GM21367 (cell line): ENCODE results near the gene ADGRA3.
"Not testable (repeated sequence)": the region's sequence is repeated elsewhere in the genome, so short reads cannot be mapped to it uniquely, and the experiment has no call there.

ENCODE experiments used
- ATAC-seq: cut with Tn5 transposase; IDR thresholded peaks from one replicate; pipeline ENCODE4 v1.9.1; 2021; ENCODE audit not compliant: unreplicated experiment

Gene ADGRA3

GRCh38 chr4:22442956-22443355 is 72.9 kb downstream of the ADGRA3 start:
- ATAC-seq, result no peak

- no peak for ATAC-seq
Observed at GRCh38 chr4:22440999-22441398, 74.9 kb downstream of the ADGRA3 start.

GRCh38 chr4:22439947-22440346 is 75.9 kb downstream of the ADGRA3 start:
- ATAC-seq, result no peak

GRCh38 chr4:22435652-22436051 is 80.2 kb downstream of the ADGRA3 start:
- ATAC-seq, result no peak

- ATAC-seq, result no peak
Observed at GRCh38 chr4:22434895-22435294, 81.0 kb downstream of the ADGRA3 start.

GRCh38 chr4:22430626-22431025 is 85.2 kb downstream of the ADGRA3 start:
- no peak for ATAC-seq

GRCh38 chr4:22428441-22428840 is 87.4 kb downstream of the ADGRA3 start:
- no peak for ATAC-seq

GRCh38 chr4:22427675-22428074 is 88.2 kb downstream of the ADGRA3 start:
- no peak for ATAC-seq

- ATAC-seq, result no peak
Observed at GRCh38 chr4:22420291-22420690, 95.6 kb downstream of the ADGRA3 start.

- no peak for ATAC-seq
Observed at GRCh38 chr4:22417408-22417807, 98.5 kb downstream of the ADGRA3 start.

GRCh38 chr4:22416403-22416802 is 99.5 kb downstream of the ADGRA3 start:
- no peak for ATAC-seq

GRCh38 chr4:22414833-22415232 is 101.0 kb downstream of the ADGRA3 start:
- ATAC-seq, result no peak

GRCh38 chr4:22413471-22413870 is 102.4 kb downstream of the ADGRA3 start:
- ATAC-seq, result no peak

- ATAC-seq, result no peak
Observed at GRCh38 chr4:22412013-22412412, 103.9 kb downstream of the ADGRA3 start.

GRCh38 chr4:22410645-22411247 is 105.1 kb downstream of the ADGRA3 start:
- ATAC-seq, result no peak

- ATAC-seq, result no peak
Observed at GRCh38 chr4:22408474-22408873, 107.4 kb downstream of the ADGRA3 start.

GRCh38 chr4:22407361-22407760 is 108.5 kb downstream of the ADGRA3 start:
- ATAC-seq, result no peak

GRCh38 chr4:22398671-22399070 is 117.2 kb downstream of the ADGRA3 start:
- ATAC-seq, result no peak

- ATAC-seq, result no peak
Observed at GRCh38 chr4:22391551-22391950, 124.3 kb downstream of the ADGRA3 start.

GRCh38 chr4:22389240-22389870 is 126.5 kb downstream of the ADGRA3 start:
- peak; percentile 90 for ATAC-seq

GRCh38 chr4:22385611-22386011 is 130.3 kb downstream of the ADGRA3 start:
- ATAC-seq, result no peak

- no peak for ATAC-seq
Observed at GRCh38 chr4:22384154-22384553, 131.7 kb downstream of the ADGRA3 start.

- ATAC-seq, result not testable (repeated sequence)
Observed at GRCh38 chr4:22382216-22382615, 133.7 kb downstream of the ADGRA3 start.
